Neural cell (in vitro differentiated cells): ENCODE measurements around the gene TBC1D3K. TPM values are rescaled to one million over a fixed set of nuclear protein-coding genes. Genes with fewer than 3 reads are reported as not detected.
"Not testable (repeated sequence)": the region's sequence is repeated elsewhere in the genome, so short reads cannot be mapped to it uniquely, and the experiment has no call there.

Source experiments
- H2AFZ ChIP-seq: fragments of 200-600, 300-800 bp; sonication (generic), shearing (Covaris generic); 2 replicates; pipeline ENCODE4 v1.6.0; 2014; ENCODE audit warnings: low read depth, mild to moderate bottlenecking, antibody characterized with exemption, low read length, moderate library complexity
- H3F3A ChIP-seq: fragments of 200-600 bp; shearing (Covaris generic); 2 replicates; pipeline ENCODE4 v1.6.1; 2016; ENCODE audit warnings: mild to moderate bottlenecking, moderate library complexity, mixed read lengths, antibody characterized with exemption, low read length; ENCODE audit not compliant: insufficient read depth, poor library complexity, severe bottlenecking
- H3K27ac ChIP-seq: fragments of 200-600, 300-800 bp; sonication (generic), shearing (Covaris generic); 2 replicates; pipeline ENCODE4 v1.5.1; 2014; ENCODE audit warnings: mild to moderate bottlenecking, low read length, moderate library complexity
- H3K27me3 ChIP-seq: fragments of 300-800, 200-600 bp; sonication (generic), shearing (Covaris generic); 2 replicates; pipeline ENCODE4 v1.6.0; 2014; ENCODE audit warnings: mild to moderate bottlenecking, low read depth, low read length, moderate library complexity; ENCODE audit not compliant: insufficient read depth
- H3K36me3 ChIP-seq: fragments of 300-800, 200-600 bp; sonication (generic), shearing (Covaris generic); 2 replicates; pipeline ENCODE4 v1.5.1; 2014; ENCODE audit warnings: mild to moderate bottlenecking, antibody characterized with exemption, low read length, moderate library complexity; ENCODE audit not compliant: insufficient read depth
- H3K4me2 ChIP-seq: fragments of 300-800, 200-600 bp; sonication (generic), shearing (Covaris generic); 2 replicates; pipeline ENCODE4 v1.6.0; 2014; ENCODE audit warnings: mild to moderate bottlenecking, low read length
- H3K4me3 ChIP-seq: fragments of 300-800, 200-600 bp; sonication (generic), shearing (Covaris generic); 2 replicates; pipeline ENCODE4 v1.5.1; 2014; ENCODE audit warnings: mild to moderate bottlenecking, low read length, moderate library complexity
- H3K79me2 ChIP-seq: fragments of 200-600 bp; shearing (Covaris generic); replicated peaks from 2 replicates; pipeline ENCODE4 v1.6.0; 2014; ENCODE audit warnings: mild to moderate bottlenecking, low read length, moderate library complexity; ENCODE audit not compliant: insufficient read depth
- H3K9ac ChIP-seq: fragments of 300-800, 200-600 bp; sonication (generic), shearing (Covaris generic); 2 replicates; pipeline ENCODE4 v1.6.1; 2016; ENCODE audit warnings: mild to moderate bottlenecking, low read length, mixed read lengths
- H3K9me2 ChIP-seq: fragments of 200-600 bp; shearing (Covaris generic); 2 replicates; pipeline ENCODE4 v1.6.1; 2016; ENCODE audit warnings: mild to moderate bottlenecking, low read length, mixed read lengths; ENCODE audit not compliant: insufficient read depth
- H3K9me3 ChIP-seq: fragments of 200-600, 300-800 bp; sonication (generic), shearing (Covaris generic); 2 replicates; pipeline ENCODE4 v1.6.1; 2016; ENCODE audit warnings: mild to moderate bottlenecking, mixed run types, low read length, moderate library complexity, mixed read lengths
- H4K20me1 ChIP-seq: fragments of 200-600 bp; shearing (Covaris generic); 2 replicates; pipeline ENCODE4 v1.6.1; 2016; ENCODE audit warnings: mild to moderate bottlenecking, mixed run types; ENCODE audit not compliant: insufficient read depth
- CTCF ChIP-seq: fragments of 450-650 bp; IDR thresholded peaks from 2 replicates; pipeline ENCODE4 v1.5.1; 2014; ENCODE audit warnings: antibody characterized with exemption, mild to moderate bottlenecking, moderate library complexity; ENCODE audit not compliant: poor library complexity, severe bottlenecking
- EP300 ChIP-seq: fragments of 450-650 bp; conservative IDR thresholded peaks from 2 replicates; pipeline ENCODE4 v1.6.1; 2014; ENCODE audit warnings: antibody characterized with exemption, mild to moderate bottlenecking, moderate library complexity; ENCODE audit not compliant: poor library complexity, severe bottlenecking
- EZH2 ChIP-seq: fragments of 200-600, 300-800 bp; shearing (Covaris generic), sonication (generic); IDR thresholded peaks from 2 replicates; pipeline ENCODE4 v1.6.1; 2014; ENCODE audit warnings: antibody characterized with exemption, low read length, borderline replicate concordance, mild to moderate bottlenecking; ENCODE audit not compliant: insufficient read depth, poor library complexity, severe bottlenecking
- MXI1 ChIP-seq: fragments of 450-650 bp; conservative IDR thresholded peaks from 2 replicates; pipeline ENCODE4 v1.6.1; 2014; ENCODE audit warnings: antibody characterized with exemption, mild to moderate bottlenecking; ENCODE audit not compliant: poor library complexity, severe bottlenecking
- POLR2AphosphoS5 ChIP-seq: IDR thresholded peaks from 2 replicates; pipeline ENCODE4 v1.6.1; 2012
- RAD21 ChIP-seq: fragments of 450-650 bp; conservative IDR thresholded peaks from 2 replicates; pipeline ENCODE4 v1.6.1; 2014; ENCODE audit warnings: antibody characterized with exemption, mild to moderate bottlenecking, moderate library complexity
- REST ChIP-seq: IDR thresholded peaks from 2 replicates; pipeline ENCODE4 v1.6.1; 2012; ENCODE audit warnings: borderline replicate concordance
- SMC3 ChIP-seq: fragments of 450-650 bp; conservative IDR thresholded peaks from 2 replicates; pipeline ENCODE4 v1.6.1; 2014; ENCODE audit warnings: antibody characterized with exemption, mild to moderate bottlenecking, moderate library complexity; ENCODE audit not compliant: poor library complexity
- TAF1 ChIP-seq: IDR thresholded peaks from 2 replicates; pipeline ENCODE4 v1.6.1; 2012; ENCODE audit warnings: low read depth
- polyA plus RNA-seq: library from polyadenylated mRNA; depleted of rRNA; stranded (reverse); fragments of >200 nt; gene quantifications from 2 replicates; pipeline ENCODE4 v1.2.3, GENCODE V29; 2014
- small RNA-seq, 3 experiments: library from RNA; depleted of rRNA; stranded (forward); fragments of <200 nt; gene quantifications; one replicate each; pipeline ENCODE3, GENCODE V24; 2012

TBC1D3K gene
- polyA plus RNA-seq, 1 donor from 2014 or later, result not detected

- H3K9ac ChIP-seq, result no peak overlapping the region
- H3K4me3 ChIP-seq, result no peak overlapping the region
- no peaks in the 10 kb centered on the region for H3K9me3 ChIP-seq
- H3K36me3 ChIP-seq, result no peaks in the 10 kb centered on the region
- H3K9me2 ChIP-seq, result no peaks in the 10 kb centered on the region
- no peak overlapping the region for H2AFZ ChIP-seq
- H3K27ac ChIP-seq, result no peak overlapping the region
- no peak overlapping the region for H3K4me2 ChIP-seq
- H4K20me1 ChIP-seq, result no peaks in the 10 kb centered on the region
- H3F3A ChIP-seq, result no peaks in the 10 kb centered on the region
- no peaks in the 10 kb centered on the region for H3K79me2 ChIP-seq
- no peaks in the 10 kb centered on the region for H3K27me3 ChIP-seq
- no peak for TF ChIP-seq REST
- no peak for TF ChIP-seq CTCF
- no peak for TF ChIP-seq POLR2AphosphoS5
- TF ChIP-seq EP300, result no peak
- no peak for TF ChIP-seq SMC3
- TF ChIP-seq EZH2, result no peak
- TF ChIP-seq TAF1, result no peak
- no peak for TF ChIP-seq MXI1
- no peak for TF ChIP-seq RAD21
These were observed 35.3 kb upstream of the TBC1D3K start for GRCh38 chr17:37888881-37889280.

GRCh38 chr17:37896961-37897360 is 27.3 kb upstream of the TBC1D3K start:
- H3K4me2 ChIP-seq, H4K20me1 ChIP-seq, H3K36me3 ChIP-seq, H3K9me2 ChIP-seq, H3K9ac ChIP-seq, H3K9me3 ChIP-seq, H2AFZ ChIP-seq, H3F3A ChIP-seq, H3K79me2 ChIP-seq, H3K27ac ChIP-seq, H3K27me3 ChIP-seq, H3K4me3 ChIP-seq: not testable (repeated sequence)

Small RNAs within 50 kb of the gene (small RNA-seq; reads per million reads assigned to genes)
- gene RF00001, result 0 reads per million in 3 experiments
- 0 reads per million in 3 experiments for gene RNU6-489P

Other genes starting within 250 kb of the TBC1D3K start
- gene HNF1B, start 179.4 kb upstream of the TBC1D3K start, polyA plus RNA-seq, result not detected in 2 replicates
- 33.5 and 42.5 TPM in 2 replicates for gene TBC1D3L, start 64.6 kb downstream of the TBC1D3K start, polyA plus RNA-seq
- gene TBC1D3D, start 79.6 kb downstream of the TBC1D3K start, polyA plus RNA-seq, result 0.45 TPM in 1 of 2 replicates, not detected in the other
- gene TBC1D3C, start 144.2 kb downstream of the TBC1D3K start, polyA plus RNA-seq, result 8.1 and 10.4 TPM in 2 replicates
- gene TBC1D3E, start 203.5 kb downstream of the TBC1D3K start, polyA plus RNA-seq, result not detected in 2 replicates